Karpas-422 (cell line): ENCODE results near the gene AQP12A. TPM values are rescaled to one million over a fixed set of nuclear protein-coding genes. Genes with fewer than 3 reads are reported as not detected.

Experiments
- DNase-seq: peaks from one replicate; pipeline ENCODE4 v3.0.0-alpha.2; 2015
- H2AFZ ChIP-seq: fragments of 200-600 bp; sonication (generic); 2 replicates; pipeline ENCODE4 v1.6.1; 2014; ENCODE audit warnings: antibody characterized with exemption, low read length, mixed read lengths
- H3K27ac ChIP-seq: fragments of 200-600 bp; sonication (generic); 2 replicates; pipeline ENCODE4 v1.5.1; 2014; ENCODE audit warnings: mild to moderate bottlenecking, low read length, moderate library complexity
- H3K27me3 ChIP-seq: fragments of 200-600 bp; sonication (generic); 2 replicates; pipeline ENCODE4 v1.6.1; 2014; ENCODE audit warnings: low read length, mixed read lengths
- H3K36me3 ChIP-seq: fragments of 200-600 bp; sonication (generic); 2 replicates; pipeline ENCODE4 v1.6.1; 2014; ENCODE audit warnings: low read length, mixed read lengths; ENCODE audit not compliant: insufficient read depth
- H3K4me1 ChIP-seq: fragments of 200-600 bp; sonication (generic); 2 replicates; pipeline ENCODE4 v1.6.1; 2014; ENCODE audit warnings: mild to moderate bottlenecking, low read length, mixed read lengths
- H3K4me2 ChIP-seq: fragments of 200-600 bp; sonication (generic); 2 replicates; pipeline ENCODE4 v1.6.1; 2014; ENCODE audit warnings: low read length, low read depth, mild to moderate bottlenecking; ENCODE audit not compliant: poor library complexity, severe bottlenecking
- H3K4me3 ChIP-seq: fragments of 200-600 bp; sonication (generic); 2 replicates; pipeline ENCODE4 v1.5.1; 2014; ENCODE audit warnings: mild to moderate bottlenecking, antibody characterized with exemption, low read length, mixed read lengths
- H3K79me2 ChIP-seq: fragments of 200-600 bp; sonication (generic); 2 replicates; pipeline ENCODE4 v1.6.1; 2014; ENCODE audit warnings: mild to moderate bottlenecking, low read length, mixed read lengths
- H3K9ac ChIP-seq: fragments of 200-600 bp; sonication (generic); 2 replicates; pipeline ENCODE4 v1.6.0; 2014; ENCODE audit warnings: low read length
- H3K9me2 ChIP-seq: fragments of 200-600 bp; sonication (generic), shearing (Covaris generic); replicated peaks from 2 replicates; pipeline ENCODE4 v1.6.0; 2014; ENCODE audit warnings: mild to moderate bottlenecking, low read length, moderate library complexity; ENCODE audit not compliant: insufficient read depth
- H3K9me3 ChIP-seq: fragments of 300-700, 200-600 bp; sonication (generic); 2 replicates; pipeline ENCODE4 v1.6.1; 2014; ENCODE audit warnings: low read length, mixed read lengths
- H4K20me1 ChIP-seq: fragments of 200-600 bp; sonication (generic); 2 replicates; pipeline ENCODE4 v1.6.1; 2014; ENCODE audit warnings: mild to moderate bottlenecking, antibody characterized with exemption, low read length, low read depth; ENCODE audit not compliant: insufficient read depth
- total RNA-seq: library from RNA; depleted of rRNA; stranded (reverse); fragments of >200 nt; shearing (Covaris generic); gene quantifications from 2 replicates; pipeline ENCODE4 v1.2.3, GENCODE V29; 2014; ENCODE audit warnings: low replicate concordance

The AQP12A gene
- total RNA-seq, 1 experiment from 2014 or later: not detected

DNA sequence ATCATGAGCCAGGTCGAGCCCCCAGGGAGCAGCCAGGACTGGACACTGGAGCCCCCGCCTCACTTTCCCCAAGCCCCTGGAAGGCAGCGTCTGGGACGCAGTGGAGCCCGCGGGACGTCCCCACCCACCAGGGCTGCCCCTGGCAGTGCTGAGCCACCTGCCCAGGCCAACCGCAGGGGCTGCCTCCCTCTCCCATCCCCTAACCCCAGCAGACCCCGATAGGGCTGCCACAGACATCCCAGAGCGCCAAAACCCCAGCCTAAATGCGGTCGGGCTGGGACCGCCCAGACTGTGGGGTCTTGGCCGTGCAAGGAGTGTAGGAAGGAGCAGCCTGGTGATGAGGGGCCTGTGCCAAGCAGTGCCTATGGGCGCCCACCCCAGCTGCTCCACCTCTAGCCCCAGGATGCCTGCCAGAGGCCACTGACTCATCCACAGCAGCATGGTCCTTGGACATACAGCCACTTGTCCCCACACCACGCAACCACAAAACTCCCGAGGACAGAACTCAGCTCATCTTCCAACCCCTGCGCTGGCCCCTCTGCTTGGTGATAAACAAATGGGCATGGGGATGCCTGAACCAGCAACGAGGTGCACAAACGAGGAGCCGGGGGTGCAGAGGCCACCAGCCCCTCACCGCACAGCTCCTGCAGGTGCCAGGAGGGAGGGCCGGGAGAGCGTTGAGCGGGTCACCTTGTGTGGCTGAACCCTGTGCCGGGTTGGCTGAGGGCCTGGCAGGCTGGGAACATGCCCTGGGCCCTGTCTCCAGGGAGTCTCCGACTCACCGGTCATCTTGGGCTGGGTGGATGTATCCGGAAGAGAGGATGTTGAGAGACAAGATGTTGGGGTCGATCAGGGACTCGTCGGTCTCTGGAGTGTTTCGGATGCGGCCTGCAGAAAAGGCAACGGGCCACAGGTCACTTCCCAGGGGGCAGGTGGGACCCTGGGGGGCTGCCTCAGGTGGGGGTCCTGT is 44.9 kb downstream of the AQP12A start:
- Histone ChIP-seq H3K4me3 (no peak overlapping the region), H2AFZ (no peak overlapping the region), H4K20me1 (no peaks in the 10 kb centered on the region), H3K9ac (no peak overlapping the region), H3K27ac (no peak overlapping the region), H3K79me2 (no peaks in the 10 kb centered on the region), H3K36me3 (no peaks in the 10 kb centered on the region), H3K9me2 (no peaks in the 10 kb centered on the region), H3K4me2 (no peak overlapping the region), H3K9me3 (no peaks in the 10 kb centered on the region), H3K27me3 (no peaks in the 10 kb centered on the region), H3K4me1 (no peaks in the 10 kb centered on the region)
- no peak for DNase-seq

GRCh38 chr2:240737512-240737911 is 45.8 kb downstream of the AQP12A start:
- no peak for DNase-seq
- no peaks in the 10 kb centered on the region for H3K9me2 ChIP-seq

DNA sequence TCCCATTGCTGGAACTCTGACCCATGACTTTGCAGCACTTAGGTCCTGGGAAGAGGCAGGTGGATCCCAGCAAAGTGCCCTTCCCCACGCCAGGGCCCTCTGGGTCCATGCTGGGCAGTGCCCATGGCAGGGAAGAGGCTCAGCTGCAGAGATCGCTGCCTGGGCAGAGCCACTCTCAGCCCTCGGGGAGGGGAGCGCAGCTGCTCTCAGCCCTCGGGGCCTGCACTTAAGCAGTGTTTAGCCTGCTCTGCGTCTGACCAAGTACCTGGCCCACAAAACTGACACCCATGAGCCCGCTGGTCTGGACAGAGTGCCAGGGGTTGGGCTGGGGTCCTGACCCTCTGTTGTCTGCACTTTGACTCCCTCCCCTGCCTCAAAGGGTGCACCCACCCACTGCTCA is 46.3 kb downstream of the AQP12A start:
- H3K27me3 ChIP-seq: no peaks in the 10 kb centered on the region
- H3K4me1 ChIP-seq: no peaks in the 10 kb centered on the region
- H2AFZ ChIP-seq: no peak overlapping the region
- H3K9me3 ChIP-seq: no peaks in the 10 kb centered on the region
- H3K4me2 ChIP-seq: no peak overlapping the region
- H4K20me1 ChIP-seq: no peaks in the 10 kb centered on the region
- H3K27ac ChIP-seq: no peak overlapping the region
- H3K9me2 ChIP-seq: no peaks in the 10 kb centered on the region
- no peaks in the 10 kb centered on the region for H3K79me2 ChIP-seq
- DNase-seq: no peak
- no peak overlapping the region for H3K9ac ChIP-seq
- H3K4me3 ChIP-seq: no peak overlapping the region
- H3K36me3 ChIP-seq: no peaks in the 10 kb centered on the region

More at GRCh38 chr2:240737512-240737911, 45.8 kb downstream of the AQP12A start:
- Histone ChIP-seq H4K20me1 (no peaks in the 10 kb centered on the region), H3K36me3 (no peaks in the 10 kb centered on the region), H3K4me1 (no peaks in the 10 kb centered on the region), H3K79me2 (no peaks in the 10 kb centered on the region), H3K9me3 (no peaks in the 10 kb centered on the region), H3K4me3 (no peak overlapping the region), H3K27me3 (no peaks in the 10 kb centered on the region), H2AFZ (no peak overlapping the region), H3K4me2 (no peak overlapping the region), H3K27ac (no peak overlapping the region), H3K9ac (no peak overlapping the region)

DNA sequence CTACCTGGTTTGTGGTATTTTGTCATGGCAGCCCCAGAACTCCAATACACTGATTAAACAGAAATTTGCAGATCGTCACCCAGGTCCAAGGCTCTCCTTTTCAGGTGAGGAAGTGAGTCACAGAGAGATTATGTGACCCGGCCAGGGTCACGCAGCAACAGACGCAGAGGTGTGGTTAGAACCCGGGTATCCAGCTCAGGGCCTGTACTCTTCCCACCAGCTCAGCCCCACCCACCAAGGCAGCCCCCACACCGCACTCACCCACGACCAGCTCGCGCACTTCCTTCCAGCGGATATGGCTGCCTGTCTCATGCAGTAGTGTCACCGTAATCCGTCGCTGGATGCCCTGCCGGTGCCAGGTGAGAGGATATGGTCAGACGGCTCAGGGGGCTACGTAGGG is 48.1 kb downstream of the AQP12A start:
- Histone ChIP-seq H3K9me2 (no peaks in the 10 kb centered on the region), H3K27me3 (no peaks in the 10 kb centered on the region), H3K9ac (no peak overlapping the region), H3K36me3 (no peaks in the 10 kb centered on the region), H4K20me1 (no peaks in the 10 kb centered on the region), H3K4me3 (no peak overlapping the region), H3K4me1 (no peaks in the 10 kb centered on the region), H3K79me2 (no peaks in the 10 kb centered on the region), H3K4me2 (no peak overlapping the region), H3K9me3 (no peaks in the 10 kb centered on the region), H3K27ac (no peak overlapping the region), H2AFZ (no peak overlapping the region)
- DNase-seq: no peak

DNA sequence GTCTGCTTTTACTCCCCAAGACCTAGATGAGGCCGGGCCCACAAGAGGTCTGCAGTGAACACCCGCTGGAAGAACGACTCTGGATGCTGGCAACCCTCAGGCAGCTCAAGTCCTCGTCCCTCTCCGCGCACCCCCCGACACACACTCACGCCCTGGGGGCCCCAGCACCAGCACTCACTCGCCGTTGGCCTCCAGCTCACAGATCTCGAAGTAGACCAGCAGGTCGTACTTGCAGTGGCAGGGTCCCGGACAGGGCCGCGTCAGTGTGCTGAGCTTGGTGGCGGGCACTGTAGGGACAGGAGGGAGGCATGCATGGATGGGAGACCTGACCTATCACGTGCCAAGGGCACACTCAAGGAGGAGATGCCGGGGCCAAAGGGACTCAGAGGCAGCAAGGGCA is 49.4 kb downstream of the AQP12A start:
- Histone ChIP-seq H3K9me3 (no peaks in the 10 kb centered on the region), H3K4me1 (no peaks in the 10 kb centered on the region), H3K79me2 (no peaks in the 10 kb centered on the region), H3K4me2 (no peak overlapping the region), H3K9ac (no peak overlapping the region), H4K20me1 (no peaks in the 10 kb centered on the region), H3K27ac (no peak overlapping the region), H3K9me2 (no peaks in the 10 kb centered on the region), H3K27me3 (no peaks in the 10 kb centered on the region), H2AFZ (no peak overlapping the region), H3K4me3 (no peak overlapping the region), H3K36me3 (no peaks in the 10 kb centered on the region)
- no peak for DNase-seq

DNA sequence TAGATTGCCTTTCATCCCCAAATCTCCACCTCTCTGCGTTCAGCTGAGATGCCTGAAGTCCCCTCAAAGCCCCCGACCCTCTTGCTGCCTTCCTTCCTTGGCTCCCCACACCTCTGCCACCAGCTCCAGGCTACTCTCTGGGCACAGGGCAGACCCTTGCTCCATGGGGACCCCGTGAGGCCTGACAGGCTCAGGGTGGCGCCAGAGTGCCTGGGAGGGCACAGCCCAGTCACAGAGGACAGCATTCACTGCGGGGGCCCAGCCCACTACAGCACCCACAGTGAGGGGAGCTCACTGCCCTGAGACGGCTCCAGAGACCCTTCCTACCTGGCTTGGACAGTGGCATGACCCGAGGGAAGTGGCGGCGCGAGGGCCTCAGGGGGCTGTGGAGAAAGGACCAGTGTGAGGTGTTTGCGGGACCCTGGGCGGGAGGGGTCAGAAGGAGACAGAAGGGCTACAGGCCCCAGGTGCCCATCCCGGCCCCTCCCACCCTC is 51.0 kb downstream of the AQP12A start:
- no peaks in the 10 kb centered on the region; the same call in 1 of the 2 replicates for H4K20me1 ChIP-seq
- no peak overlapping the region for H2AFZ ChIP-seq
- H3K4me1 ChIP-seq: no peaks in the 10 kb centered on the region
- H3K27ac ChIP-seq: no peak overlapping the region
- no peak for DNase-seq
- H3K79me2 ChIP-seq: no peaks in the 10 kb centered on the region
- no peak overlapping the region for H3K4me3 ChIP-seq
- H3K27me3 ChIP-seq: no peaks in the 10 kb centered on the region
- no peak overlapping the region for H3K4me2 ChIP-seq
- no peaks in the 10 kb centered on the region for H3K9me2 ChIP-seq
- H3K36me3 ChIP-seq: no peaks in the 10 kb centered on the region
- no peak overlapping the region for H3K9ac ChIP-seq
- H3K9me3 ChIP-seq: no peaks in the 10 kb centered on the region

DNA sequence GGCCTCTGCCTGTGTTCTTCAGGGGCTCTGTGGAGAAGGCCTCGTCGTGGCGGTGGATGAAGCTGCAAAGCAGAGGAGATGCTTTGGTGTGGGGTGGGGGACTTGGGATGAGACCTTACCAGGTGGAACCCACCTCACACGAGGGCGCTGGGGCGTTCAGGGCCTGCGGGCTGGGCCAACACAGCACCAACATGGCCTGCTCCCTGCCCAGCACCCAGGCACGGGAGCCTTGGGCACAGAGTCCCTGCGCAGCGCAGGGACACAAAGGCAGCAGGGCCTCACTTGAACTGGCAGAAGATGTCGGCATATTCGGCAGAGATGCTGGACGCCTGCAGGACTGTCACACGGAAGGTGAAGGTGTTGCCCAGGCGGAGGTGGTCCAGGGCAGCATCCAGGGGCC is 53.8 kb downstream of the AQP12A start:
- Histone ChIP-seq H3K4me3 (no peak overlapping the region), H3K4me2 (no peak overlapping the region), H3K4me1 (no peaks in the 10 kb centered on the region), H3K27ac (no peak overlapping the region), H3K9me3 (no peaks in the 10 kb centered on the region), H3K27me3 (no peaks in the 10 kb centered on the region), H3K9me2 (no peaks in the 10 kb centered on the region), H3K79me2 (no peaks in the 10 kb centered on the region), H3K36me3 (no peaks in the 10 kb centered on the region), H3K9ac (no peak overlapping the region), H2AFZ (no peak overlapping the region), H4K20me1 (no peaks in the 10 kb centered on the region; the same call in 1 of the 2 replicates)
- no peak for DNase-seq

- H3K4me1 ChIP-seq: no peaks in the 10 kb centered on the region
- no peaks in the 10 kb centered on the region for H3K9me3 ChIP-seq
- H3K36me3 ChIP-seq: no peaks in the 10 kb centered on the region
- no peak overlapping the region for H3K27ac ChIP-seq
- H4K20me1 ChIP-seq: no peaks in the 10 kb centered on the region; the same call in 1 of the 2 replicates
- H3K27me3 ChIP-seq: no peaks in the 10 kb centered on the region
- H3K9me2 ChIP-seq: no peaks in the 10 kb centered on the region
- no peak overlapping the region for H3K4me2 ChIP-seq
- no peak overlapping the region for H3K4me3 ChIP-seq
- H3K79me2 ChIP-seq: no peaks in the 10 kb centered on the region
- no peak overlapping the region for H3K9ac ChIP-seq
- no peak for DNase-seq
- H2AFZ ChIP-seq: no peak overlapping the region
These were observed 54.3 kb downstream of the AQP12A start for GRCh38 chr2:240745962-240746361.
